ENCODE measurements around the gene TEN1.

TEN1 gene

DNA sequence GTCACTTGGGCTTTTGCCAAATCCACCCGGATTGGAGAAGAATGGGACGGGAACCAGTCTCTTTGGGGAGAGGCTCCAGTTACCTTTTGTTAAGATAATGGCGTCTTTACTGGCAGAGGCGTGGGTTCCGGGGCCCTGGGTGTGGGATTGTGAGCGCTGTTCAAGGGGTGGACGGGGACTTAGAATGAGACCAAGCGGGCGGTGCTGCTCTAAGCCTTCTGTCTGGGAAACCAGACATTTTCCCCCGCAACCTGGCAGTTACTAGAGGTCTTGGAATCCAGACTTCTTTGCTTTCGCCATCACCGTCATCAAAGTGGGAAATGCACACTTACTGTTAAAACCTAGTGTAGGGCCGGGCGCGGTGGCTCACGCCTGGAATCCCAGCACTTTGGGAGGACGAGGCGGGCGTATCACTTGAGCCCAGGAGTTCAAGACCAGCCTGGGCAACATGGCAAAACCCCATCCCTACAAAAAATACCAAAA is 706 bp downstream of the TEN1 start:
- DNase-seq: no peak

DNA sequence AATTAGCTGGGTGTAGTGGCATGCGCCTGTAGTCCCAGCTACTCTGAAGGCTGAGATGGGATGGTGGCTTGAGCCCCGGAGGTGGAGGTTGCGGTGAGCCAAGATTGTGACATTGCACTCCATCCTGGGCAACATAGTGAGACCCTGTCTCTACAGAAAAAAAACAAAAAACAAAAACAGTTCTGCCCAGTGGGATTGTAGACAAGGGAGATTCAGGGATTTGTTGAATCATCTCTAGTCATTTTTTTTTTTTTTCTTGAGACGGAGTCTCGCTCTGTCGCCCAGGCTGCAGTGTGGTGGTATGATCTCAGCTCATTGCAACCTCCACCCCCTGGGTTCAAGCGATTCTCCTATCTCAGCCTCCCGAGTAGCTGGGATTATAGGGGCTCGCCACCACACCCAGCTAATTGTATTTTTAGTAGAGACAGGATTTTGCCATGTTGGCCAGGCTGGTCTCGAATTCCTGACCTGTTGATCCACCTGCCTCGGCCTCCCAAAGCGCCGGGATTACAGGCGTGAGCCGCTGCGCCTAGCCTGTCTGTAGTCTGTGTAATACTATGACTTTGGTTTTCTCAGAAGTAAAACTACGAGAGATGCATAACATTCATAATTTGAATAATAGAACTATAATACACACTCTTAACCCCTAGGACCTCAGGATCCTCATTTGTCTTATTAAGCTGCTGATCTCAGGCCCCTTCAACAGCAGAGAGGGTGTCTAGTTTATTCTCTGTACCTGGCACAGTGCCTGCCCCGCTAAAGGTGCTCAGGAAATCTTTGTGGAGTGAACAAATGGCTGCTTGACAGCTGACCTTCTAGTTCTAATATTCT is 1.4 kb downstream of the TEN1 start:
- DNase-seq: no peak

DNA sequence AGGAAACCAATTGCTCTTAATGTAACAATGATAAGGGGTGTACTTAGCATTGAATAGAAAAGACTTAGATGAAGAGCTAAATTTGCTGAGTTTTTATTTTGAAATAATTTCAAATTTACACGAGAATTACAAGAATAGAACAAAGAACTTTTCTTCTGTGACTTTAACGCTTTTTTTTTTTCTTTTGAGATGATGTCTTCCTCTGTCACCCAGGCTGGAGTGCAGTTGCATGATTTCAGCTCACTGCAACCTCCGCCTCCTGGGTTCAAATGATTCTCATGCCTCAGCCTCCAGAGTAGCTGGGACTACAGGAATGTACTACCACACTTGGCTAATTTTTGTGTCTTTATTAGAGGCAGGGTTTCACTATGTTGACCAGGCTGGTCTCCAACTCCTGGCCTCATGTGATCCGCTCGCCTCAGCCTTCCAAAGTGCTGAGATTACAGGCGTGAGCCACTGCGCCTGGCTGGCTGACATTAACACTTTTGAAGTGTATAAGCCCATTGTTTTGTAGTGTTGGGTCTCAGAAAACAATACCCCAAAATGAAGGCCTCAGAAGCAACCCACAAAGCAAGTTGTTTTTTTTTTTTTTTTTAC is 2.1 kb downstream of the TEN1 start:
- DNase-seq: no peak

DNA sequence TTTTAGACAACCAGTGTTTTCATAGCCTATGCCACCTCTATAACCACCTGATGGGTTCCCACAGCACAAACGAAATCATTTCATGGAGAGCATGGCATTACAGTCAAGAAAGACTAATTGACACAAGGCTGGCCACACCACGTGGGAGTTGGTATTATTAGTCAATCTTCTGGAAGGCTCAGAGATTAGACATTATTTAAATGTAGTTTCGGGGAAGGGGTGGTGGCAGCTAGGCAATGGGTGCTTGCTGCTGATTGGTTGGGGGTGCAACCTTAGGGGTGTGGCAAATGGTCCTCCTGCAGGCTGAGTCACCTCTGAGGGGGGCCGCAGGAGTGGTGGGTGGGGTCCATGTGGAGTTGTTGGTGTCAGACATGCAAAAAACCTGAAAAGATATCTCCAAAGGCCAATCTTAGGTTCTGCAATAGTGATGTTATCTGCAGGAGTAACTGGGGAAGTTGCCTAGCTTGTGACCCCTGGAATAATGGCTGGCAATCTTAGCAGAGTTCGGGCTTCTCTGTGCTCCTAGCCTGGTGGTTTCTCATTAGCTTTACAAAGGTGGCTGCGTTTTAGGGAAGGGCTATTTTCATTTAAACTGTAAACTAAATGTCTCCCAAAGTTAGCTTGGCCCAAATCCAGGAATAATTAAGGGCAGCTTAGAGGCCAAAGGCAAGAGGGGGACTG is 4.6 kb downstream of the TEN1 start:
- DNase-seq: no peak

DNA sequence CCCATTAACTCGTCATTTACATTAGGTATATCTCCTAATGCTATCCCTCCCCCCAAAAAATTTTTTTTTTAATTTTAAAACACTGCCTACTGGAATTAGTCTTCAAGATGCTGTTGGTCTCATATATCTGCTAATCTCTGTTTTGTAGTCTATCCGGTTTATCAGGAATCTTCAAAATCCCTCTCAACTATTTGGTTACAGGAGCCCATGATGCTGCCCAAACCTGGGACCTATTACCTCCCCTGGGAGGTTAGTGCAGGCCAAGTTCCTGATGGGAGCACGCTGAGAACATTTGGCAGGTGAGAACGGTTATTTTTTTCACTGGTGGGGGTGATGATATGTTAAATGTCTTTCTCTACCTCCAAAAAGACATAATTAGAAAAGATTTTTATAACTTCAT is 6.9 kb downstream of the TEN1 start:
- no peak for DNase-seq

DNA sequence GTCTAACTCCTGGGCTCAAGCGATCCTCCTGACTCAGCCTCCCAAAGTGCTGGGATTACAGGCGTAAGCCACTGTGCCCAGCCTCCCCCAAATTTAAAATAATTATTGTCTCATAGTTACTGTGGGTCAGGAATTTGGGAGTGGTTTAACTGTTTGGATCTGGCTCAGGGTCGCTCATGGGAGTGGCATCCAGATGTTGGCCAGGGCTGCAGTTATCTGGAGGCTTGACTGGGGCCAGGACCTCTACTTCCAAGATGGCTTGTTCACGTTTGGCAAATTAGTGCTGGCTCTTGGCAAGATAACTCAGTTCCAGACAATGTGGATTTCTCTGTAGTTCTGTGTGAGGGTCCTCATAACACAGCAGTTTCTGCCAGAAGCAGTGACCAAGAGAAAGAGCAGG is 8.0 kb downstream of the TEN1 start:
- DNase-seq: no peak

DNA sequence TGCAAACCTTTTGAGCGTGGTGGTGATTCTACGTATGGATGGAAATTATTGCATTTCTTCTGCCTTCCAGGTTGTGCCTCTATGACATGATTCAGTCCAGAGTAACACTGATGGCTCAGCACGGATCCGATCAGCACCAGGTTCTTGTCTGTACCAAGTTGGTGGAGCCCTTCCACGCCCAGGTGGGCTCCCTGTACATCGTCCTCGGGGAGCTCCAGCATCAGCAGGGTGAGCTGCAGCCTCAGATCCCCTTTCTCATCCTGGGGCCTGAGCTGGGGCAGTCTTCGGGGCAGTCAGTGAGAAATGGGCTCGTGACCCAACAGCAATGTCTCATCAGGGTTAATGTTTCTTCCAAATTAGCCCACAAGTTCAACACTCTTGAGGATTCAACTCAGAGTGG is 12.4 kb downstream of the TEN1 start:
- no peak for DNase-seq

DNA sequence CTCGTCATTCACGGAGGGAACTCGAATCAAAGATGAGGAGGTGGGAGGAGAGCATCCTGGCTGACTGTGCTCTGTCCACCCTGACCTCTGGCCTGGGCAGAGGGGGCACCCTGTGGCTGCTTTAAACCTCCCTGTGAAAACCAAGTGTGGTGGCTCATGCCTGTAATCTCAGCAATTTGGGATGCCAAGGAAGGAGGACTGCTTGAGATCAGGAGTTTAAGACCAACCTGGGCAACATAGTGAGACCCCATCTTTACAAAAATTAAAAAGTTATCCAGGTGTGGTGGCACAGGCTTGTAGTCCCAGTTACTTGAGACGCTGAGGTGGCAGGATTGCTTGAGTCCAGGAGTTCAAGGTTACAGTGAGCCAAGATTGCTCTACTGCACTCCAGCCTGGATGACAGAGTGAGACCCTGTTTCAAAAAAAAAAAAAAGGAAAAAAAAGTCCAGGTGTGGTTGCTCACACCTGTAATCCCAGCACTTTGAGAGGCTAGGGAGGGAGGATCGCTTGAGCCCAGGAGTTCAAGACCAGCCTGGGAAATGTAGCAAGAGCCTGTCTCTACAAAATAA is 15.8 kb downstream of the TEN1 start:
- no peak for DNase-seq

DNA sequence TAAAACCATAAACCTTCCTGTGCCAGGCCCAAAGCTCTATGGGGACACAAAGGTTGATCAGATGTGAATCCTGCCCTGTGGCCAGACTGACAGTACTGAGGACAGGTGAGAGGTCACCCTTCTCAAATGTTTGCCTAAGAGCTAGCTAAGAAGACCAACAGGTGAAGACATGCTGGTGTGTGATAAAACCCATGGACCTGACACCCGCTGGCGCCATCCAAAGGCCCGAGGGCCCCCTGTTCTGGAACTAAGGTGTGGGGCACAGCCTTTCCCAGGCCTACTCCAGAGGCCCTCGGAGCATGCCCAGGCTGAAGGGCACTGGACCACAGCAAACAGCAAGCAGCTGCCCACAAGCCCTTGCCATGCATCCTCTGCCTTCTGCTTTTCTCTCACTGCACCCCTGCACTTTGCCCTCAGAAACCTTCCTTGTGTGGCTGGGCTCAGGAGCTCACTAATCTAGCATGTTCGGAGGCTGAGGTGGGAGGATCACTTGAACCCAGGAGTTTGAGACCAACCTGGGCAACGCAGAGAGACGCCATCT is 16.4 kb downstream of the TEN1 start:
- DNase-seq: no peak

DNA sequence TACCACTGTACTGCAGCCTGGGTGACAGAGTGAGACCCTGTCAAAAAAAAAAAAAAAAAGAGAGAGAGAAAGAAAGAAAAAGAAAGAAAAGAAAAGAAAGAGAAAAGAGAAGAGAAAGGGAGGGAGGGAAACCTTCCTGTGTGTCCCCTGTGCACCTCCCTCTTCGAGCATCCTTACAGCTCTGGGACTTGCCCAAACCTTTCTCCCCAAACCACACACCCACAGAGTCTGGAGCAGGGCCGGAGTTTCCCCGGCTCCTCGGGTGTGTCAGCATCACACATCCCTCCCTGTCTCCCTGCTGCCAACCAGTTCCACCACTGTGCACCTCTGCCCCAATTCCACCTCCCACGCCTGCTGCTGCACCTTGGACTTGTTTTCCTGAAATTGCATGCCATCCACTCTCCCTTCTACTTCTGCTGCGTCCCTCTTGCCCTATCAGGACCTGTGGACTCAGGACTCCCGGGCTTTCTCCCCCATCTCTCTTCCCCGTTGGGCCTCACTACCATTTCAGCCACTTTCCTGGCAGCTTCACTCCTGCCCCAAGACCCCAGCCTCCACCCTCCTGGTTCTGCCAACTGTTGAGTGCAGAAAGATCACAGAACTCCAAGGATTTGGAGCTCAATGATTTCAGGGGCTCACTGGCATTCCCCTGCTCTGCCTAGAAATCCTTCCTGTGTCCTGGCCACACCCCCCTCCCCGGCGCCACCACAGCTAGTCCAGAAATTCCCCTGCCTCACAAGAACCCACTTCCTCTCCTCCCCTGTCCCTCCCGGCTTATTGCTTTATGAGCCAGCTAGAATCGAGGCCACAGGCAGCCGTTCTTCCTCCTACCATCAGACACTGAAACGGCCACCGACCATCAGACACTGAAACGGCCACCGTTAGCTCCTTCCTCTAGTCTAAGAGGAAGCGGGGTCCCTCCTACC is 17.9 kb downstream of the TEN1 start:
- no peak for DNase-seq

DNA sequence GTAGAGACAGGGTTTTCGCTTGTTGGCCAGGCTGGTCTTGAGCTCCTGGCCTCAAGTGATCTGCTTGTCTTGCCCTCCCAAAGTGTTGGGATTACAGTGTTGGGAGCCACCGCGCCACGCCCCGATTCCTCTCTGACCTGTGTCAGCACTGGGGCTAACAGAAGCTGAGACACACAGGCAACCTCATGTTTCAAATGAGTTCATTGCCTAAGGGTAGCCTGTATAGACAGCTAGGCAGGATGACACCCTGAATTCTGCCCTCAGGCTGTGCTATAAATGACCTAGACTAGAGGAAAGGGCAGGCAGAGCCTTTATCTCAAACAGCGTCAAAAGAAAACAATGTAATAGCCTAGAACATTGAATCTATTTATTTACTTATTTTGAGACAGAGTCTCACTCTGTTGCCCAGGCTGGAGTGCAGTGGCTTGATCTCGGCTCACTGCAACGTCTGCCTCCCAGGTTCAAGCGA is 19.3 kb downstream of the TEN1 start:
- DNase-seq: no peak

DNA sequence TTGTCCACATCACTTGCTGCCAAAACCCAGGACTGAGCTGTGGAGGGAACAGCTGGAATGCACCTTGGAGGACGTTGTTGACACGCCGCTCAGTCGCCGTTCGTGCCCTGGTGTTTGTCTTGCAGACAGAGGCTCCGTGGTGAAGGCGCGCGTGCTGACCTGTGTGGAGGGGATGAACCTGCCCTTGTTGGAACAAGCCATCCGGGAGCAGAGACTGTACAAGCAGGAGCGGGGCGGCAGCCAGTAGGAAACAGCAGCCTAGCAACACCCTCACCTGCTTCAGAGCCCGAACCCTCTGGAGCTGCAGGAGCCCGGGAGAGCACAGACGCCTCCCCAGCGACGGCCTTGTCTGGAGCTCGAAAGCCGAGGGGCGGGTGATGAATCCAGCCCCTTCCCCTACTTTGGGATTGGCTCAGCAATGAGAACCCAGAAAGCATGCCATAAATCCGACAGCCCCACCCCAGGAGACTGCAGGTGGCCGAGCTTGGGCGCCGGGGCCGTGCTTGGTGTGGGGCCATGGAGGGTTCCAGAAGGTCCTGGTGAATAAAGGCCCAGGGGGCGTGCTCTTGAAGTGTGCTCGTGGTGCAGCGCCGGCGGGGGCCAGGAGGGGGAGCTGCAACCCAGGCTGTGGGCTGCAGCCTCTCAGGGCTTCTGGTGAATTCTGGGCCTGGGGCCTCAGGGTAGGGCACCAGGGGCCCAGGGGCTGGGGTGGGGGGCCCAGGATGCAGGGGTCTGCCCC is 21.1 kb downstream of the TEN1 start:
- peak; percentile 71 for DNase-seq

DNA sequence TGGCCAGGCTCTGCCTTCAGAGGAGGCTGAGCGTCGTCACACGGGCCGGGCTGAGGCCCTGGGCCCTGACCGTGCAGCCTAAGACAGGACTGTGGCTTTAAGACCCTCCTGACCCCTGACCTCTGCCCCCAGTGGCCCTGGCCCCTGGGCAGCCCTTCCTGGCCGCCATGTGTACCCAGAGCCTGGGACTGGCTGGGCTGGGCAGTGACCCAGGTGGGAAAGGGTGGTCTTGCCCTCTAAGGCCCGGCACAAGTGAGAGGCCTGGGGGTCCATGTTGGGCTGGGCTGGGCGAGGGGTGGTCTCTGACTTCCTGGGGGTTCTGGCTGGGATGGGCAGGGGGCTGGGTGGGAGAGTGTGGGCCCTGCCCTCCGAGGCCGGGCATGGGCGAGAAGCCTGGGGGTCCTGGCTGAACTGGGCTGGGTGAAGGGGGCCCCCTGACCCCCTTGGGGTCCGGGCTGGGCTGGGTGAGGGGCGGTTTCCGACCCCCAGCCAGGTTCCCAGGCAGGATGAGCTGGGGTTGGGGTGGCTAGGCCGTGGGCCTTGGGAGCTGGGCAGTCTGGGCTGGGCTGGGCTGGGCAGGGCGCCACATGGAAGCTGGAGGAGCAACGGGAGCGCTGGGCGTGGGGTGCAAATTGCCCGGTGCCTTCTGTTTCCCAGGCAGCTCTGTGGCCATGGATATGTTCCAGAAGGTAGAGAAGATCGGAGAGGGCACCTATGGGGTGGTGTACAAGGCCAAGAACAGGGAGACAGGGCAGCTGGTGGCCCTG is 21.9 kb downstream of the TEN1 start, which contains the start of gene CDK3:
CDK3 (plus strand) TSS at position 101 of the 767 bp plus-strand sequence; CDS start at position 672, 571 bp downstream.
- no peak for DNase-seq

DNA sequence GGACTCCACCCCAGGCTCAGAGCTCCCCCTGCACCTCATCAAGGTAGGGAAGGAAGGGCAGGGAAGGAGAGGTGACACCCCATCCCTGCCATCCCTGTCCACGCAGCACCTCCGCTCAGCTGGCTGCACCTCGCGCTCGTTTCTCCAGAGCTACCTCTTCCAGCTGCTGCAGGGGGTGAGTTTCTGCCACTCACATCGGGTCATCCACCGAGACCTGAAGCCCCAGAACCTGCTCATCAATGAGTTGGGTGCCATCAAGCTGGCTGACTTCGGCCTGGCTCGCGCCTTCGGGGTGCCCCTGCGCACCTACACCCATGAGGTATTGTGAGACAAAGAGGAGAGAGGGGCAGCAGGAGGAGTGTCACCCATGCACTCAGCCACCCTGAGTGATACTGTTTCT is 23.1 kb downstream of the TEN1 start:
- no peak for DNase-seq

DNA sequence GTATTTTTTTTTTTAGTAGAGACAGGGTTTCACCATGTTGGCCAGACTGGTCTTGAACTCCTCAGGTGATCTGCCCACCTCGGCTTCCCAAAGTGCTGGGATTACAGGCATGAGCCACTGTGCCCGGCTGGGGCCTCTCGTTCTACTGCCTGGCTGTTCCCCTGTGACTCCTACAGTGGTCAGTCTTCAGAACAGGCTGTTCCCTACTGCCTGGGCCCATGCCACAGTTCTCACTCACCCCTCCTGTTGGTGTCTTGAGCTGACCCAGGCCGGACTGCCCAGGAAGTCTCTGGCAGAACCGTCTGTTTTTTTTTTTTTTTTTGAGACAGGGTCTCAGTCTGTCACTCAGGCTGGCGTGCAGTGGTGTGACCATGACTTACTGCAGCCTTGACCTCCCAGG is 24.9 kb downstream of the TEN1 start:
- DNase-seq: no peak

DNA sequence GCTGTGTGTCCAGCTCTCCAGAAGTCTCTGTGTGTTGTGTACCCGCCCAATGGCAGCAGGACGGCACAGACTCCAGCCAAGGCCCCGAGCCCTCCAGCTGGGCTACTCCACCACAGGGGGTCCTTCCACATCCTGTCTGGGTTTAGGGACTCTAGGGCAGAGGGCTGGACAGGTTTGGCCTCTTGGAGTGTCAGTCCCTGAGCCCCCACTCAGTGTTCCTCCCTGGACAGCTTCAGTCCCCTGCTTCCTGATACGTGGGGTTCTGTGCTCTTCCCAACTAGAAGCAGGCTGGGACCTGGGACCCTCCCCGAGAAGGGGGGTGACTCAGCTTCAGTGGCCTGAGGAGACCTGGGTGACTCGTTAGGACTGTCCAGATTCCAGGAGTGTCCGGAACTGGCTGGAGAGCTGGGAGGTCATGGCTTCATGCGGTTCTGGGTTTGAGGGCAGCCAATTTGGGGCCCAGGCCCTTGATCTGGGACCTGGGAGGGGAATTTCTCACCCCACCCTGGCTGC is 25.8 kb downstream of the TEN1 start:
- no peak for DNase-seq

DNA sequence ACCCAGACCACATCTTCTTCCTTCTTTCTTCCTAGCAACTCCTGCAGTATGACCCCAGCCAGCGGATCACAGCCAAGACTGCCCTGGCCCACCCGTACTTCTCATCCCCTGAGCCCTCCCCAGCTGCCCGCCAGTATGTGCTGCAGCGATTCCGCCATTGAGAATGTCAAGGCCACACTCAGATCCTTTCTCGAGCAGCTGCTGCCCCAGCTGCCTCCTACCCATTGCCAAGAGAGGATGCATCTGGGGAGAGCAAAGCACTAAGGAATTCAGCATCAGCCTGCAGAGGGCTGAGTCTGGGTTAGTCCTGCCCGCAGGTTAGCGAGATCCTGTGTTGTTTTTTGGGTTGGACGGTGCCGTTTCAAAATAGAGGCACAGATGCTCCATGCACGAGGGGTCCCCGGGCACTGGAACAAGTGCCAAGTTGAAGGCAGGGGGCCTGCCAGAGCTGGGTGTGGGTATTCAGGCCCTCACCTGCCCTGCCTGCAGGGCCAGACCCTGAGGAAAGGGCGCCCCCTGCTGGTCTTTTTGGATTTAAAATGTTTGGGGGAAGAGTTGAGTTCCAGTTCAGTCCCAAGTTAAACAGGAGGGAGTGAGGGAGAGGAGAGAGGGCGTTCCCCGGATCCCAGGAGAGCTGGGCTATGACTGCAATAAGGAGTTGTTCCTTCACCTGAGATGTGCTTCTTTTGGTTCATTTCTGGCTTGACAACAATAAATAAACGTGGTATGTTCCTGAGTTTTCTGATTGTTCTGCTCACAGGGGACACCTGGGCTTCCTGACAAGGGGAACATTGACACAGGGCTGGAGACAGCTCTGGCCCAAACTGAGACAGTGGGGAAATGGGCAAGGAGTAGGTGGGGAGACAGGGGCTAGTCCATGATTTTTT is 26.5 kb downstream of the TEN1 start:
- DNase-seq: peak; percentile 82

DNA sequence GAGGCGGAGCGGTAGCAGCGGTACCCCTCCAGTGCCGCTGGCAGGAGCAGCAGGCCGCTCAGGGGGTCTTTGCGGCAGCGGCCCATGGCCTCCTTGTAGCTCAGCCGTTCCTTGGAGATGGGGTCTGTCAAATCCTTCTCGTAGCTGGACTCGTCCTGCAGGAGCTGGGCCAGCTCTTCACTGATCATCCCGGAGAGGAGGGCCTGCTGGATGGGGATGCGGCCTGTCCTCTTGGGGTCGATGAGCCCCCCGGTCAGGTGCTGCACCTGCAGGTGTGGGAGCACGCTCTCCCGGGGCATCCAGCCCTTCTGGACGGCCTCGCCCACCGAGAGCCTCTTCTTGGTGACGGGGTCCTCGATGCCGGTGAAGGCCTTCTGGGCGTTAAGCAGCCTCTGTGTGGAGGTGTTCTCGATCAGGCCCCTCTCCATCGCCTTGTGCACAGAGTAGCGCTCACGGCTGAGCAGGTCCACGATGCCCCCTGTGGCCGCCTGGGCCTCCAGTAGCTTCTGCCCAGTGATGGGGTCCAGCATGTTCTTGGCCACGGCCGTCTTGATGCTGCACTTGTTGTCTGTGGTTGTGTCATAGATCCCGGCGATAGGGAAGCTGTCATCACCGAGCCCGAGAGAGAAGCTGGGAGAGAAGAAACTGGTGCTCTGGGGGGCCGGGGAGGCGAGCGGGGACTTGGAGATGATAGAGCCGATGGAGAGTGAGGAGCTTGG is 28.2 kb downstream of the TEN1 start:
- DNase-seq: no peak

DNA sequence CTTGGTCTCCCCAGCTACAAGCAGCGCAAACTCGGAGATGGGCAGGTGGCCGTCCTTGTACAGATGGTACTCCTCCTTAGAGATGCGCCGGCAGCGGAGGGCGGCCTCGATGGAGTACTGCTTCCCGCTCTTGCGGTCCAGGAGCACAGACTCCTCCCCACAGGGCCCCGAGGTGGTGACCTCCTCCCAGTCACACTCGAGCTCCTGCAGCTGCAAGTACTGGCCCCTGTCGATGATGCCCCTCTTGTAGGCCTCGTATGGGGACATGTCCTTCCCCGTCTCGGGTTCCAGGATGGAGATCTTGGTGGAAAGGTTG is 28.8 kb downstream of the TEN1 start:
- no peak for DNase-seq

Data from activated naive CD4-positive, alpha-beta T cell treated with anti-CD3 and anti-CD28 coated beads, Interleukin-2, amount 50 U/mL, for 16 hours (primary cell).